Stimulated activated CD4-positive, alpha-beta T cell treated with anti-CD3 and anti-CD28 coated beads, TNF-alpha, amount 100 ng/mL, for 24 hours (primary cell): ENCODE measurements around the gene RASSF7.

Source experiments
- DNase-seq, 3 experiments: peaks; one replicate each; pipeline ENCODE4 v3.0.0-alpha.2; 2020; ENCODE audit warnings: low read depth in 3 of 3

Gene RASSF7

GRCh38 chr11:586376-587316, 25.9 kb downstream of the RASSF7 start:
- no peak for DNase-seq

- DNase-seq: no peak
Observed at GRCh38 chr11:587546-587945, 26.8 kb downstream of the RASSF7 start.

- peak; percentile 23 to 66 (median 45) for DNase-seq
Observed at GRCh38 chr11:587978-588380, 27.2 kb downstream of the RASSF7 start.

DNA sequence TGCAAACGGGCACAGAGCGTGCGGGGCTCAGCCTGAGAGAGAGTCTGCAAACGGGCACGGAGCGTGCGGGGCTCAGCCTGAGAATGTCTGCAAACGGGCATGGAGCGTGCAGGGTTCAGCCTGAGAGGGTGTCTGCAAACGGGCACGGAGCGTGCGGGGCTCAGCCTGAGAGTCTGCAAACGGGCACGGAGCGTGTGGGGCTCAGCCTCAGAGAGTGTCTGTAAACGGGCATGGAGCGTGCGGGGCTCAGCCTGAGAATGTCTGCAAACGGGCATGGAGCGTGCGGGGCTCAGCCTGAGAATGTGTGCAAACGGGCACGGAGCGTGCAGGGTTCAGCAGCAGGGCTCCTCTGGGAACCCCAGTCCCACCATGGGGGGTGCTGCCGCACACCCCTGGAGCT, 29.0 kb downstream of the RASSF7 start:
- DNase-seq: no peak

DNA sequence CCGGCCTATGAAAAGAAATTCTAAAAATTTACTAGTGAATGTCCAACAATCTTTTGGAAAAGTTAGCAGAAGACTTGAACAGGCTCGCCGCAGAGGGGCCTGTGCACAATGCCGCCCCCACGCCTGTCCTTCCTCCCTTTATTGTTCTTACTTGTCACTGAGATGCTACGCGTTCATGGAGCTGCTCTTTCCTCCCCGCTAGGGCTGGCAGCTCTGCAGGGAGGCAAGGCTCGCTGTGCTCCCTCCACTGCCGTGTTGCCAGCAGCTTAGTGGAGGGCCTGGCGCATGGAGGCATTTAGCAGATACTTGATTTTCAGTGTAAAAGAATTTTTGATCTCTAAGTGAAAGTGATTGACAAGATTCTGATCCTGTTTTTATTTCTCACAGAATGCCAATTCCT, 30.2 kb downstream of the RASSF7 start:
- DNase-seq: no peak

DNA sequence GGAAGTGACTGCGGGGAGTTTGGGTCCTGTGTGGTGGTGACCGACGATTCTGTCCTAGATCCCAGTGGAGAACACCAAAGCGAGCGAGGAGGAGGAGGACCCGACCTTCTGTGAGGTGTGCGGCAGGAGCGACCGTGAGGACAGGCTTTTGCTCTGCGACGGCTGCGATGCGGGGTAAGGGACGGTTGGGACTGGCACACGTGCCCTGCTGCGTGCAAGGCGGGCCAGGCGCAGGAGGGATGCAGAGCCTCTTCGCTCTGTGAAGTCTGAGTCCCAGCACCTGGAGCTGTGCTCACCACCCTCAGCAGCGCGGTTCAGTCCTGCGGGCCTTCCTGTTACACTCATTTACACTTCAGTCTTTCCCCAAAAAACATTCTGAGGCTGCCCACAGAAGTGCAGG, 31.7 kb downstream of the RASSF7 start:
- DNase-seq: no peak

GRCh38 chr11:592918-593317, 32.1 kb downstream of the RASSF7 start:
- DNase-seq: no peak

DNA sequence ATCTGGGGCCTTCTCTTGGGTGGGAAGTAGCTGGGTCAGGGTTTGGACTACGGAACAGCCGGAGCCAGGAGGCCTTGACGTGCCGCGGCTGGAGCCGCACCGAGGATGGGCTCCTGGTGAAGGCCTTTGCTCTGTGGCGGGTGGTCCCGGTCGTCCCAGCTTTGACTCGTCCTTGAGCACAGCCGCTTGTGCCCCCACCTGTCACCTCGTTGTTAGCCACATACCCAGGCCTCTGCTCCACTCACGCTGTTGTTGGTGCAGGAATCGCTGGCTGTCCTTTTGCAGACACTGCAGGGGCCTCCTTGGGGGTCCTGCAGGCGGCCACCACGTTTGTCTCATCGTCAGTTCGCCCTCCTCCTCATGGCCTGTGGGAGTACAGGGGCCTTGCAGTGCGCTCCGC, 32.6 kb downstream of the RASSF7 start:
- no peak for DNase-seq

DNA sequence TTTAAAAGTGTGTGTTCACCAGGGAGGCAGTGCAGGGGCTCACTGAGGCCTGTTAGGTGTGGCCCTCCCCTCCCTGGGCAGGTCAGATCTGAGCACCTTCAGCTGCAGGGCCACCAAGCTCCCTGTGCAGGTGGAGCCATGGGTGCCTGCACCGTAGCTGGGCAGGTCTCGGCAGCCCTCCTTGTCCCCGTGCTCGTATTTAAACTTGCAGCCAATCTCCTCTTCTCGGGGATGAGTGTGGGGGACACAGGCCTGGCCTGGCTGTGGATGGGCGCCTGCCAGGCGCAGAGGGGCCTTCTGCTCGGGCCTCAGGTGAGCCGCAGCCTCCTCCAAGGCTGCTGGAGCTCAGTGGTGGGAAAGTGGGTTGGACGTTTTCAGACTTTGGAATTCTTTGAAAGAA, 34.6 kb downstream of the RASSF7 start:
- DNase-seq: no peak

- no peak for DNase-seq
Observed at GRCh38 chr11:596374-596773, 35.6 kb downstream of the RASSF7 start.

- no peak for DNase-seq
Observed at GRCh38 chr11:597166-597725, 36.5 kb downstream of the RASSF7 start.

DNA sequence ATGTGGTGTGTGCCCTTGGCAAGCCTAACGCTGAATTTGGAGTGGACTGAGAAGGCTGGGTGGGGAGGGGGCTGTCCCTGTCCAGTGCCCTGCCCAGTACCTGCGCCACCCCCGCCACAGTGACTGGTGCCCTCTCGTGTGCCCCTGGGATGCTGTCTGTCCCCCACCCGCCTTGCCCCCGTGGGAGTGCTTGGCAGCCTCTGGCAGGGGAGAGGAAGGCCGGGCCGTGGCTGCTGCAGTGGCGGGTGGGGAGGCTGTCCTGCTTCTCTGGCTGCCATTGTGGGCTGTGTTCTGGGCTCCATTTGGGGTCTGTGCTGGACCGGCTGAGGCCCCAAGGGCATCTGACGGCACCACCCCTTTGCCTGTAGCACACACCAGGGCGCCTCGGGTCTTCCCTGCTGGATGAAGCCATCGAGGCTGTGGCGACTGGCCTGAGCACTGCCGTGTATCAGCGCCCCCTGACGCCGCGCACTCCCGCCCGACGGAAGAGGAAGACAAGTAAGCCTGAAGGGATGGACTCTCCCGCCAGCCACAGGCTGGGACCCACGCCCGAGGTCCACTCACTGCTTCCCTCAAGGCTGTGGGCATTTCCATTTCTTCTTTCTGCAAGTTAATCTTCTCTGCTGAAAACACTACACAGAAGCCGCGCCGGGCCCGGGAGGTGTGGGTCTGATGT, 37.4 kb downstream of the RASSF7 start:
- no peak for DNase-seq

- no peak for DNase-seq
Observed at GRCh38 chr11:601573-602245, 40.9 kb downstream of the RASSF7 start.

- no peak for DNase-seq
Observed at GRCh38 chr11:603154-603553, 42.4 kb downstream of the RASSF7 start.

GRCh38 chr11:605286-606129, 44.7 kb downstream of the RASSF7 start:
- DNase-seq: no peak

- no peak for DNase-seq
Observed at GRCh38 chr11:606245-606644, 45.5 kb downstream of the RASSF7 start.

GRCh38 chr11:607020-607780, 46.4 kb downstream of the RASSF7 start:
- no peak for DNase-seq

DNA sequence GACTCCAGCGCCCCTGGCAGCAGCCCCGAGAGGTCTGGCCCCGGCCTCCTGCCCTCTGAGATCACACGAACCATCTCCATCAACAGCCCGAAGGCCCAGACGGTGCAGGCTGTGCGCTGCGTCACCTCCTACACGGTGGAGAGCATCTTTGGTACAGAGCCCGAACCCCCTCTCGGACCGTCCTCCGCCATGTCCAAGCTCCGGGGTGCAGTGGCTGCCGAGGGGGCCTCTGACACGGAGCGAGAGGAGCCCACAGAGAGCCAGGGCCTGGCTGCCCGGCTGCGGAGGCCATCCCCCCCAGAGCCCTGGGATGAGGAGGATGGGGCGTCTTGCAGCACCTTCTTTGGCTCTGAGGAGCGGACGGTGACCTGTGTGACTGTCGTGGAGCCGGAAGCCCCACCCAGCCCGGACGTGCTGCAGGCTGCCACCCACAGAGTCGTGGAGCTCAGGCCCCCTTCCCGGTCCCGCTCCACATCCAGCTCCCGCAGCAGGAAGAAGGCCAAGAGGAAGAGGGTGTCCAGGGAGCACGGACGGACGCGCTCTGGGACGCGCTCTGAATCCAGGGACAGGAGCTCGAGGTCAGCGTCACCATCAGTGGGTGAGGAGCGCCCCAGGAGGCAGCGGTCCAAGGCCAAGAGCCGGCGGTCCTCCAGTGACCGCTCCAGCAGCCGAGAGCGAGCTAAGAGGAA, 47.3 kb downstream of the RASSF7 start:
- no peak for DNase-seq

GRCh38 chr11:608791-609251, 48.1 kb downstream of the RASSF7 start:
- no peak for DNase-seq

DNA sequence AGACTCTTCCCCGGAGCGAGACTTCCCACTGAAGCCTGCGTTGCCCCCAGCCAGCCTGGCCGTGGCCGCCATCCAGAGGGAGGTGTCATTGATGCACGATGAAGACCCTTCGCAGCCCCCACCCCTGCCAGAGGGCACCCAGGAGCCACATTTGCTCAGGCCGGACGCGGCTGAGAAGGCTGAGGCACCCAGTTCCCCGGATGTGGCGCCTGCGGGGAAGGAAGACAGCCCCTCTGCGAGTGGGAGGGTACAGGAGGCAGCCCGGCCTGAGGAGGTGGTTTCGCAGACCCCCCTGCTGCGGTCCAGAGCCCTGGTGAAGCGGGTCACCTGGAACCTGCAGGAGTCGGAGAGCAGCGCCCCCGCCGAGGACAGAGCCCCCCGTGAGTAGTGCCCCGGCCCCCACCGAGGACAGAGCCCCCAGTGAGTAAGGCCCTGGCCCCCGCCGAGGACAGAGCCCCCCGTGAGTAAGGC, 48.6 kb downstream of the RASSF7 start:
- DNase-seq: no peak
